OCI-LY7 (cell line): ENCODE results near the gene MAGEE1.

Experiments used
- EZH2phosphoT487 ChIP-seq: fragments of 200-600 bp; sonication (generic); IDR thresholded peaks from 2 replicates; pipeline ENCODE4 v1.6.1; 2018; ENCODE audit warnings: low read depth, borderline replicate concordance, mild to moderate bottlenecking, mixed run types, antibody characterized with exemption, low read length, moderate library complexity, mixed read lengths
- TF ChIP-seq, protein P1 (sequence below): fragments of 200-600 bp; sonication (generic); conservative IDR thresholded peaks from 2 replicates; pipeline ENCODE4 v1.5.1; 2014; ENCODE audit warnings: mild to moderate bottlenecking, antibody characterized with exemption, low read length, moderate library complexity, mixed read lengths

DNA sequence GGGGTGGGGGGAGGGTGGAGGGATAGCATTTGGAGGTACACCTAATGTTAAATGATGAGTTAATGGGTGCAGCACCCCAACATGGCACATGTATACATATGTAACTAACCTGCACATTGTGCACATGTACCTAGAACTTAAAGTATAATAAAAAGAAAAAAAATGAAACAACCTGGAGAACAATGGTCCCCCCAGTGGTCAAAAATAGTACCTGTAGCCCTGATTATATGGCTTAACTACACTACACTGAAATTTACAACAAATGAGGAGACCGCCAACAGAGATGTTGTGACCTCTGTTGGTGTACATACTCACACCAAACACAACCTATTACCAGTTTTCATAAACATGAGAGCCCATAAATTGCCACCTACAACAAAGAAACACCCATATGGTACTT, 7.3 kb upstream of the MAGEE1 start:
- TF ChIP-seq, protein P1, sequence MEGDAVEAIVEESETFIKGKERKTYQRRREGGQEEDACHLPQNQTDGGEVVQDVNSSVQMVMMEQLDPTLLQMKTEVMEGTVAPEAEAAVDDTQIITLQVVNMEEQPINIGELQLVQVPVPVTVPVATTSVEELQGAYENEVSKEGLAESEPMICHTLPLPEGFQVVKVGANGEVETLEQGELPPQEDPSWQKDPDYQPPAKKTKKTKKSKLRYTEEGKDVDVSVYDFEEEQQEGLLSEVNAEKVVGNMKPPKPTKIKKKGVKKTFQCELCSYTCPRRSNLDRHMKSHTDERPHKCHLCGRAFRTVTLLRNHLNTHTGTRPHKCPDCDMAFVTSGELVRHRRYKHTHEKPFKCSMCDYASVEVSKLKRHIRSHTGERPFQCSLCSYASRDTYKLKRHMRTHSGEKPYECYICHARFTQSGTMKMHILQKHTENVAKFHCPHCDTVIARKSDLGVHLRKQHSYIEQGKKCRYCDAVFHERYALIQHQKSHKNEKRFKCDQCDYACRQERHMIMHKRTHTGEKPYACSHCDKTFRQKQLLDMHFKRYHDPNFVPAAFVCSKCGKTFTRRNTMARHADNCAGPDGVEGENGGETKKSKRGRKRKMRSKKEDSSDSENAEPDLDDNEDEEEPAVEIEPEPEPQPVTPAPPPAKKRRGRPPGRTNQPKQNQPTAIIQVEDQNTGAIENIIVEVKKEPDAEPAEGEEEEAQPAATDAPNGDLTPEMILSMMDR: peak; percentile 36; the same call in 1 of the 2 replicates
- no peak for TF ChIP-seq EZH2phosphoT487
